K562 (cell line): ENCODE data around the gene BLCAP. TPM values are rescaled to one million over a fixed set of nuclear protein-coding genes. Genes with fewer than 3 reads are reported as not detected.
A peak's percentile ranks its signal among the peaks of the same experiment; 100 is the strongest.

ENCODE experiments used
- BACH1 ChIP-seq: fragments of 200-800 bp; sonication (Bioruptor generic); IDR thresholded peaks from 2 replicates; pipeline ENCODE4 v1.6.1; 2016; ENCODE audit warnings: missing genetic modification characterization, missing compliant biosample characterization
- BRF1 ChIP-seq: IDR thresholded peaks from 3 replicates; pipeline ENCODE4 v1.6.1; 2011; ENCODE audit warnings: borderline replicate concordance, mild to moderate bottlenecking; ENCODE audit not compliant: insufficient read length; ENCODE audit errors: extremely low read depth
- CREB3L1 ChIP-seq: fragments of 450-650 bp; IDR thresholded peaks from 2 replicates; pipeline ENCODE4 v1.6.1; 2014; ENCODE audit warnings: low read depth, mild to moderate bottlenecking, moderate library complexity, borderline replicate concordance
- ETV1 ChIP-seq: fragments of 450-650 bp; conservative IDR thresholded peaks from 2 replicates; pipeline ENCODE4 v1.6.1; 2016; ENCODE audit warnings: missing genetic modification characterization, control low read depth, low read depth, missing compliant biosample characterization
- FOXO4 ChIP-seq: fragments of 450-650 bp; formaldehyde crosslinking; IDR thresholded peaks from 2 replicates; pipeline ENCODE4 v1.4.0; 2020; ENCODE audit warnings: mild to moderate bottlenecking, moderate library complexity
- HMG20B ChIP-seq: fragments of 250-450 bp; sonication (Bioruptor Pico); IDR thresholded peaks from 2 replicates; pipeline ENCODE4 v1.5.0; 2021; ENCODE audit warnings: mild to moderate bottlenecking
- KLF6 ChIP-seq: fragments of 250-450 bp; sonication (Bioruptor Pico); IDR thresholded peaks from 2 replicates; pipeline ENCODE4 v1.4.0; 2020; ENCODE audit warnings: mild to moderate bottlenecking, moderate library complexity, borderline replicate concordance
- MAFF ChIP-seq: IDR thresholded peaks from 2 replicates; pipeline ENCODE4 v1.6.1; 2012; ENCODE audit warnings: low read length, improper control_type of control experiment
- NCOA2 ChIP-seq, 2 experiments: fragments of 450-650 bp; IDR thresholded peaks; 2 replicates each; pipeline ENCODE4 v1.6.1; 2018; ENCODE audit warnings: mild to moderate bottlenecking in 2 of 2, moderate library complexity in 1 of 2; ENCODE audit not compliant: partially characterized antibody in 2 of 2
- NFATC3 ChIP-seq: fragments of 450-650 bp; IDR thresholded peaks from 2 replicates; pipeline ENCODE4 v1.6.1; 2017; ENCODE audit warnings: mild to moderate bottlenecking
- PTTG1 ChIP-seq: fragments of 450-650 bp; IDR thresholded peaks from 2 replicates; pipeline ENCODE4 v1.6.1; 2016; ENCODE audit warnings: low read depth, mild to moderate bottlenecking, missing genetic modification characterization, missing compliant biosample characterization
- PURB ChIP-seq: sonication (generic); formaldehyde crosslinking; IDR thresholded peaks from 2 replicates; pipeline ENCODE4 v1.9.0; 2021; ENCODE audit warnings: low read depth, mild to moderate bottlenecking, missing genetic modification reagents
- SMARCA5 ChIP-seq: fragments of 450-650 bp; IDR thresholded peaks from 2 replicates; pipeline ENCODE4 v1.6.1; 2016
- SMARCE1 ChIP-seq: fragments of 450-650 bp; IDR thresholded peaks from 2 replicates; pipeline ENCODE4 v1.7.1; 2016; ENCODE audit warnings: mild to moderate bottlenecking
- SP2 ChIP-seq: IDR thresholded peaks from 2 replicates; pipeline ENCODE4 v1.6.1; 2011; ENCODE audit warnings: mild to moderate bottlenecking, low read depth, low read length, moderate library complexity; ENCODE audit not compliant: poor library complexity, severe bottlenecking; ENCODE audit errors: extremely low read depth
- THRAP3 ChIP-seq: fragments of 450-650 bp; IDR thresholded peaks from 2 replicates; pipeline ENCODE4 v1.6.1; 2016; ENCODE audit warnings: mild to moderate bottlenecking, inconsistent platforms, borderline replicate concordance
- ZKSCAN1 ChIP-seq: fragments of 150-350 bp; IDR thresholded peaks from 2 replicates; pipeline ENCODE4 v1.6.1; 2016; ENCODE audit warnings: low read depth, low read length
- ZNF134 ChIP-seq: fragments of 250-450 bp; sonication (Bioruptor Pico); conservative IDR thresholded peaks from 2 replicates; pipeline ENCODE4 v1.4.0; 2020
- ZNF253 ChIP-seq: fragments of 250-450 bp; sonication (Bioruptor Pico); conservative IDR thresholded peaks from 2 replicates; pipeline ENCODE4 v1.6.1; 2021; ENCODE audit warnings: mild to moderate bottlenecking
- ZNF3 ChIP-seq: fragments of 250-450 bp; sonication (Bioruptor Pico); IDR thresholded peaks from 2 replicates; pipeline ENCODE4 v1.5.0; 2021; ENCODE audit warnings: mild to moderate bottlenecking, moderate library complexity
- ZNF507 ChIP-seq: conservative IDR thresholded peaks from 2 replicates; pipeline ENCODE4 v1.6.1; 2017; ENCODE audit warnings: missing genetic modification characterization, missing compliant biosample characterization
- ZNF583 ChIP-seq: fragments of 250-450 bp; sonication (Bioruptor Pico); IDR thresholded peaks from 2 replicates; pipeline ENCODE4 v1.4.0; 2020
- polyA plus RNA-seq, 8 experiments: library from polyadenylated mRNA; depleted of rRNA in 4 of 8; stranded (reverse) in 5 of 8; unstranded in 3 of 8; fragments of >200 nt; fragmentation: Nextera tagmentation in 2 of 8; fragmentation: Illumina TruSeq in 1 of 8; extraction: Ambion mirVana in 2 of 8; extraction: Trizol in 1 of 8; gene quantifications; 2 replicates each; pipeline versions ENCODE4 v1.2.1 to v1.2.3, GENCODE V29; 2011 to 2014; ENCODE audit warnings: inconsistent platforms in 1 of 8, missing spikeins in 1 of 8
- total RNA-seq, 7 experiments: library from RNA; depleted of rRNA in 6 of 7; stranded (reverse); fragments of >200 nt in 6 of 7; fragmentation: Illumina TruSeq in 2 of 7; extraction: Trizol in 2 of 7; gene quantifications; 2 replicates each; pipeline versions ENCODE4 v1.2.1 to v1.2.3, GENCODE V29; 2011 to 2021; ENCODE audit warnings: low replicate concordance in 1 of 7
- TF ChIP-seq, protein P1 (sequence below): fragments of 450-650 bp; IDR thresholded peaks from one replicate; pipeline ENCODE4 v1.6.1; 2018; ENCODE audit warnings: mild to moderate bottlenecking, moderate library complexity; ENCODE audit not compliant: partially characterized antibody
- TF ChIP-seq, protein P2 (sequence below): sonication (generic); formaldehyde crosslinking; IDR thresholded peaks from 2 replicates; pipeline ENCODE4 v1.9.0; 2022; ENCODE audit warnings: mild to moderate bottlenecking, missing genetic modification reagents

Gene BLCAP
- total and polyA plus RNA-seq, 9 of the 15 experiments (the other 6 are each of a cell fraction or from before 2014, with no cell fraction given) = 16.9 to 41.5 (median 27.6) TPM

DNA sequence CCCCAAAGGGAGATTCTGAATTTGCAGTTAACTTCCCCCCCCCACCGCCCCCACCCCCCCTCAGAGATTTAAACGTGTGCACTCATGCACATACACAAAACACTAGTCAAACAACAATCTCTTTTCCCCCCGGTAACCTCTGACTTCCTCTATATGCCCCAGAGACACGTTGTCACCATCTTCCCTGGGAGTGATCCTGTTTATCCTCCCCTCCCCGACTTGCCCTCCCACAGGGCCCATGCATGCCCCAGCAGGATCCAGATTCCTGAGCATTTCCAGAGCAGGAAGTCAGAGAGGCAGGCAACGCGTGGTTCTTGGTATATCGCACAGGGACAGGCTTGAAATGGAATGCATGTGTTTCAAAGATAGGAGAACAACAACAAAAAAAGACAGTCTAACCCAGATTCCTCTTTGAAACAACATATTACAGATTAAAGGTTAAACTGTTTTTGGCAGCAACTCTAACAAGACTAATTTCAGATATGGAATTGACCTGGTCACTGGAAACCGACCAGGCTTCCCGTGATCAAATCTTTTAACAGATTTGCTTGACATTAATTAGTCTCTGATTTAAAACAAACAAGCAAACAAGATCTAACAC lies 1.3 kb downstream of the BLCAP start (continued):
- TF ChIP-seq NFATC3 (no peak), ZNF253 (CRISPR knock-in tag) (no peak), SMARCA5 (no peak), SMARCE1 (peak; percentile 42; the same call in 1 of the 2 replicates), THRAP3 (no peak), ZKSCAN1 (no peak), ZNF134 (CRISPR knock-in tag) (no peak), FOXO4 (no peak), BRF1 (no peak), NCOA2 (IDR thresholded peaks at IDR 0.05; ENCODE audit: partially characterized antibody in 2 of 2) (peak in 1 of 2 experiments; percentile 52), PURB (CRISPR knock-in tag) (no peak), KLF6 (CRISPR knock-in tag) (no peak), BACH1 (tag) (no peak), HMG20B (no peak), CREB3L1 (no peak), ZNF3 (CRISPR knock-in tag) (no peak), ZNF583 (CRISPR knock-in tag) (no peak), PTTG1 (tag) (no peak), ZNF507 (tag) (no peak), SP2 (no peak), MAFF (no peak), ETV1 (tag) (0 out of 2 replicates have a peak, but pooled peaks have one; percentile 26)
- TF ChIP-seq, protein P1, sequence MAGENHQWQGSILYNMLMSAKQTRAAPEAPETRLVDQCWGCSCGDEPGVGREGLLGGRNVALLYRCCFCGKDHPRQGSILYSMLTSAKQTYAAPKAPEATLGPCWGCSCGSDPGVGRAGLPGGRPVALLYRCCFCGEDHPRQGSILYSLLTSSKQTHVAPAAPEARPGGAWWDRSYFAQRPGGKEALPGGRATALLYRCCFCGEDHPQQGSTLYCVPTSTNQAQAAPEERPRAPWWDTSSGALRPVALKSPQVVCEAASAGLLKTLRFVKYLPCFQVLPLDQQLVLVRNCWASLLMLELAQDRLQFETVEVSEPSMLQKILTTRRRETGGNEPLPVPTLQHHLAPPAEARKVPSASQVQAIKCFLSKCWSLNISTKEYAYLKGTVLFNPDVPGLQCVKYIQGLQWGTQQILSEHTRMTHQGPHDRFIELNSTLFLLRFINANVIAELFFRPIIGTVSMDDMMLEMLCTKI = no peak
- TF ChIP-seq, protein P2, sequence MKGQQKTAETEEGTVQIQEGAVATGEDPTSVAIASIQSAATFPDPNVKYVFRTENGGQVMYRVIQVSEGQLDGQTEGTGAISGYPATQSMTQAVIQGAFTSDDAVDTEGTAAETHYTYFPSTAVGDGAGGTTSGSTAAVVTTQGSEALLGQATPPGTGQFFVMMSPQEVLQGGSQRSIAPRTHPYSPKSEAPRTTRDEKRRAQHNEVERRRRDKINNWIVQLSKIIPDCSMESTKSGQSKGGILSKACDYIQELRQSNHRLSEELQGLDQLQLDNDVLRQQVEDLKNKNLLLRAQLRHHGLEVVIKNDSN (CRISPR knock-in tag) = no peak
